Nephron (organoid): Measurements from ENCODE around the gene ADAMTS6.

Experiments used
- H3K27ac Mint-ChIP-seq, 3 experiments: 2 replicates each; pipeline ENCODE4 v1.8.0; 2020; ENCODE audit warnings: mixed read lengths in 3 of 3, mild to moderate bottlenecking in 2 of 3, moderate library complexity in 1 of 3
- H3K27me3 Mint-ChIP-seq: 2 replicates; pipeline ENCODE4 v1.8.0; 2021; ENCODE audit warnings: low read depth, mild to moderate bottlenecking, moderate library complexity, mixed read lengths
- H3K36me3 Mint-ChIP-seq: 2 replicates; pipeline ENCODE4 v1.8.0; 2020; ENCODE audit warnings: low read depth, mixed read lengths
- H3K4me1 Mint-ChIP-seq: 2 replicates; pipeline ENCODE4 v1.8.0; 2020; ENCODE audit warnings: mixed read lengths
- H3K4me3 Mint-ChIP-seq, 3 experiments: 2 replicates each; pipeline ENCODE4 v1.8.0; 2020; ENCODE audit warnings: mild to moderate bottlenecking in 3 of 3, mixed read lengths in 3 of 3, moderate library complexity in 2 of 3
- H3K9me3 Mint-ChIP-seq: 2 replicates; pipeline ENCODE4 v1.8.0; 2020; ENCODE audit warnings: mixed read lengths
- TF ChIP-seq, protein P1 (sequence below), 3 experiments: fragments of 200-600 bp; sonication (generic); IDR thresholded peaks; one replicate each; pipeline ENCODE4 v1.5.0; 2021; ENCODE audit warnings: antibody characterized with exemption in 3 of 3; ENCODE audit not compliant: unreplicated experiment in 3 of 3

ADAMTS6 gene, protein sequence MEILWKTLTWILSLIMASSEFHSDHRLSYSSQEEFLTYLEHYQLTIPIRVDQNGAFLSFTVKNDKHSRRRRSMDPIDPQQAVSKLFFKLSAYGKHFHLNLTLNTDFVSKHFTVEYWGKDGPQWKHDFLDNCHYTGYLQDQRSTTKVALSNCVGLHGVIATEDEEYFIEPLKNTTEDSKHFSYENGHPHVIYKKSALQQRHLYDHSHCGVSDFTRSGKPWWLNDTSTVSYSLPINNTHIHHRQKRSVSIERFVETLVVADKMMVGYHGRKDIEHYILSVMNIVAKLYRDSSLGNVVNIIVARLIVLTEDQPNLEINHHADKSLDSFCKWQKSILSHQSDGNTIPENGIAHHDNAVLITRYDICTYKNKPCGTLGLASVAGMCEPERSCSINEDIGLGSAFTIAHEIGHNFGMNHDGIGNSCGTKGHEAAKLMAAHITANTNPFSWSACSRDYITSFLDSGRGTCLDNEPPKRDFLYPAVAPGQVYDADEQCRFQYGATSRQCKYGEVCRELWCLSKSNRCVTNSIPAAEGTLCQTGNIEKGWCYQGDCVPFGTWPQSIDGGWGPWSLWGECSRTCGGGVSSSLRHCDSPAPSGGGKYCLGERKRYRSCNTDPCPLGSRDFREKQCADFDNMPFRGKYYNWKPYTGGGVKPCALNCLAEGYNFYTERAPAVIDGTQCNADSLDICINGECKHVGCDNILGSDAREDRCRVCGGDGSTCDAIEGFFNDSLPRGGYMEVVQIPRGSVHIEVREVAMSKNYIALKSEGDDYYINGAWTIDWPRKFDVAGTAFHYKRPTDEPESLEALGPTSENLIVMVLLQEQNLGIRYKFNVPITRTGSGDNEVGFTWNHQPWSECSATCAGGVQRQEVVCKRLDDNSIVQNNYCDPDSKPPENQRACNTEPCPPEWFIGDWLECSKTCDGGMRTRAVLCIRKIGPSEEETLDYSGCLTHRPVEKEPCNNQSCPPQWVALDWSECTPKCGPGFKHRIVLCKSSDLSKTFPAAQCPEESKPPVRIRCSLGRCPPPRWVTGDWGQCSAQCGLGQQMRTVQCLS (N-terminal part only)

DNA sequence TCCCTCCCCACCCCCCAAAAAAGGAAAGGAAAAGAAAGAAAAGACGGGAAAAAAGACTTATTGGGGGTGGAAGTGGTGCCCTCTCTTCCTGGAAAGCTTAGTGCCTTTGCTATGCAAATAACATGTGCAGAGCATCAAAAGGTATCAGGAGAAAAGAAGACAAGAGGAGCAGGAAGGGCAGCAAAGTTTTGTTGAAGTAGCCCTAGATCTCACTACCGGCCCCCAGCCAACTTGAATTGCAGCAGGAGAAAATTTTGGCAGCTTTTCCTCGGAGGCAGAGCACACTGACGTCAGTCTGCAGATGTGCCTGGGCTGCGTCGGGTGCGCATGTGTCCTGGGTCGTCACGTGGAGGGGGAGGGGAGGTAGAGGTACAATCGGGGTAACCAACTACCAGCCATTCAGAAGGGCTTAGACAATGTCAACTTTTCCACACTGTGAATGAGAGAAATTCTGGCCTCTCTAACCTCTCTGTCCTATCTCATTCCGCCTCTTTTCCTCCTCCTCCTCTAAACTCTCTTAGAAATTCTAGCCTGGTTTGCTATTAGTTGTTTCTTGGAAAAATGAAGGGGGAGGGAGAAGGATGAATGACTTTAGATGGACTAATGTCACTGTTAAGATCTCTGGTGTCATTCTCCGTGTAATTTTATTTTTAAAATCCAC lies at the start of gene ADAMTS6:
ADAMTS6 (minus strand) TSS at position 286 of the 661 bp plus-strand sequence. CDS start 8,247 bp downstream, outside the sequence.
- H3K4me3 Mint-ChIP-seq: no peak within 1 kb of the TSS
- no peaks in the 10 kb centered on the region for H3K27me3 Mint-ChIP-seq
- no peaks in the 10 kb centered on the region for H3K9me3 Mint-ChIP-seq
- peaks cover 18% of the 10 kb centered on the region for H3K4me1 Mint-ChIP-seq
- H3K27ac Mint-ChIP-seq: peak within 1 kb of the TSS in 1 of 3 experiments; percentile 95
- H3K36me3 Mint-ChIP-seq: no peaks in the 10 kb centered on the region
- TF ChIP-seq, protein P1, sequence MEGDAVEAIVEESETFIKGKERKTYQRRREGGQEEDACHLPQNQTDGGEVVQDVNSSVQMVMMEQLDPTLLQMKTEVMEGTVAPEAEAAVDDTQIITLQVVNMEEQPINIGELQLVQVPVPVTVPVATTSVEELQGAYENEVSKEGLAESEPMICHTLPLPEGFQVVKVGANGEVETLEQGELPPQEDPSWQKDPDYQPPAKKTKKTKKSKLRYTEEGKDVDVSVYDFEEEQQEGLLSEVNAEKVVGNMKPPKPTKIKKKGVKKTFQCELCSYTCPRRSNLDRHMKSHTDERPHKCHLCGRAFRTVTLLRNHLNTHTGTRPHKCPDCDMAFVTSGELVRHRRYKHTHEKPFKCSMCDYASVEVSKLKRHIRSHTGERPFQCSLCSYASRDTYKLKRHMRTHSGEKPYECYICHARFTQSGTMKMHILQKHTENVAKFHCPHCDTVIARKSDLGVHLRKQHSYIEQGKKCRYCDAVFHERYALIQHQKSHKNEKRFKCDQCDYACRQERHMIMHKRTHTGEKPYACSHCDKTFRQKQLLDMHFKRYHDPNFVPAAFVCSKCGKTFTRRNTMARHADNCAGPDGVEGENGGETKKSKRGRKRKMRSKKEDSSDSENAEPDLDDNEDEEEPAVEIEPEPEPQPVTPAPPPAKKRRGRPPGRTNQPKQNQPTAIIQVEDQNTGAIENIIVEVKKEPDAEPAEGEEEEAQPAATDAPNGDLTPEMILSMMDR (IDR thresholded peaks at IDR 0.05; ENCODE audit: unreplicated experiment in 3 of 3): no peak

DNA sequence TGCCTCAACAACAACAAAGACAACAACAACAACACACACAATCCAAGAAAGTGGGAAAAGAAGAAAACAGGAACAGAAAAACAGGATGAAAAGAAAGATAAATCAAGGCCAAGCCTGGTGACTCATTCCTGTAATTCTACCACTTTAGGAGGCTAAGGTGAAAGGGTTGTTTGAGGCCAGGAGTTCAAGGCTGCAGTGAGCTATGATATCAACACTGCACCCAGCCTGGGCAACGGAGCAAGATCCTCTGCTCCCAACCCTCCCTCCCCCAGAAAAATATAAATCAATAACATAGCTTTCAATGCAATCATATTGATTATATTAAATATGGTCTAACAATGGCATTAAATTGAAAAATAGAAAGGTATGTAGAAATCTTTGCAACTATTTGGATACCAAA lies 49.2 kb upstream of the ADAMTS6 start:
- H3K4me1 Mint-ChIP-seq: no peaks in the 10 kb centered on the region
- peaks cover 6% of the 10 kb centered on the region for H3K36me3 Mint-ChIP-seq
- H3K4me3 Mint-ChIP-seq: no peak overlapping the region
- TF ChIP-seq, protein P1 (IDR thresholded peaks at IDR 0.05; ENCODE audit: unreplicated experiment in 3 of 3): no peak
- H3K9me3 Mint-ChIP-seq: no peaks in the 10 kb centered on the region
- H3K27ac Mint-ChIP-seq: no peak overlapping the region
- no peaks in the 10 kb centered on the region for H3K27me3 Mint-ChIP-seq

DNA sequence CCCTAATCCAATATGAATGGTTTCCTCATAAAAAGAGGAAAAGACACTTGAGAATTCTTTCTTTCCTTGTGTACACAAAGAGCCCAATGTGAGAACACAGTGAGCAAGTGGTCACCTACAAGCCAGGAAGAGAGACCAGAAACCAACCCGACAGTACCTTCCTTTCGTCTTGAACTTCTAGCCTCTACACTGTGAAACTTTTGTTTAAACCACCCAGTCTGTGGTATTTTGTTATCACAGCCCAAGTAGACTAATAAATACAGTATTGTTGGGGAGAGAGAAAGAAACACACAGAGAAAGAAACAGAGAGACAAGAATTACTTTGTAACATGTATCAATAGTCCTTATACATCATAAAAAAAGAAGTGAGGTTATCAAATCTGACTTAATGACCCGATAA lies 44.0 kb upstream of the ADAMTS6 start:
- H3K36me3 Mint-ChIP-seq: peaks cover 9% of the 10 kb centered on the region
- H3K27ac Mint-ChIP-seq: no peak overlapping the region
- H3K27me3 Mint-ChIP-seq: no peaks in the 10 kb centered on the region
- no peak overlapping the region for H3K4me3 Mint-ChIP-seq
- no peaks in the 10 kb centered on the region for H3K9me3 Mint-ChIP-seq
- TF ChIP-seq, protein P1 (IDR thresholded peaks at IDR 0.05; ENCODE audit: unreplicated experiment in 3 of 3): no peak
- no peaks in the 10 kb centered on the region for H3K4me1 Mint-ChIP-seq

DNA sequence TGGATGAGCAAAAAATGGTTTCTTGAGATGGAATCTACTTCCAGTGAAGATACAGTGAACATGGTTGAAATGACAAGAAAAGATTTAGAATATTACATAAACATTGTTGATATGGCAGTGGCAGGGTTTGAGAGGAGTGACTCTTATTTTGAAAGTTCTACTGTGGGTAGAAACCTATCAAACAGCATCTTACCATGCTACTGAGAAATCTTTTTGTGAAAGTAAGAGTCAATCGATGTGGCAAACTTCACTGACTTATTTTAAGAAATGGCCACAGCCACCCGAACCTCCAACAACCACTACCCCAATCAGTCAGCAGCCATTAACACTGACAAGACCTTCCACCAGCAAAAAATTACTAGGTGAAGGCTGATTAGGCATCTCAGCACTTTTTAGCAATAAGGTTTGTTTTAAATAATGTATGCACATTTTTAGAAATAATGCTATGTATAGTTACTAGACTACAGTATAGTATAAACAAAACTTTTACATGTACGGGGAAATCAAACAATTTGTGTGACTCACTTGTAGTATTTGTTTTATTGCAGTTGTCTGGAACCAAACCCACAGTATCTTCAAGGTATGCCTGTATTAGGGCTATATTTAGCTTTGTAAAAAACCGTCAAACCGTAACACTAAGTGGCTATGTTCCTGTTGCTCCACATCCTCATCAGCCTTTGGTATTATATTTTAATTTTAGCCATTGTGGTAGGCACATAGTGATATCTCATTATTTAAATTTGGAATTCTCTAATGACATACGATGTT lies 30.6 kb upstream of the ADAMTS6 start:
- Mint-ChIP-seq H3K36me3 (peaks cover 8% of the 10 kb centered on the region), H3K27ac (no peak overlapping the region), H3K27me3 (no peaks in the 10 kb centered on the region), H3K4me1 (no peaks in the 10 kb centered on the region), H3K4me3 (no peak overlapping the region), H3K9me3 (no peaks in the 10 kb centered on the region)
- TF ChIP-seq, protein P1 (IDR thresholded peaks at IDR 0.05; ENCODE audit: unreplicated experiment in 3 of 3): no peak

DNA sequence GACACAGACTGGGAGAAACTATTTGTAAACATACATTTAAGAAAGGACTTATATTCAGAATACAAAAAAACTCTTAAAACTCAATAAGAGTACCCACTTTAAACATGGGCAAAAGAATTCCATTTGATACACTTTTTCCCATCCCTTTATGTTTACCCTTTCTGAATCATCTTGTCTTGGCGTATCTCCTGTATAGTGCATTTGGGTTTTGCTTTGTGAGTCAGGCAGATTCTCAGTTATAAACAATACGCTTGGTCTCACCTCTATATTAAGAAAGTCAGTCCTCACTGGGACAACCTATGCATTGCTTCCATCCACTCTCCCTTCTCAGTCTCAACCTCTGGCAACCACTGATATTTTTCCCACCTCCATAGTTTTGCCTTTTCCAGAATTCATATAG lies 27.3 kb upstream of the ADAMTS6 start:
- TF ChIP-seq, protein P1 (IDR thresholded peaks at IDR 0.05; ENCODE audit: unreplicated experiment in 3 of 3): no peak
- Mint-ChIP-seq H3K36me3 (no peaks in the 10 kb centered on the region), H3K27ac (no peak overlapping the region), H3K9me3 (no peaks in the 10 kb centered on the region), H3K4me3 (no peak overlapping the region), H3K4me1 (no peaks in the 10 kb centered on the region), H3K27me3 (no peaks in the 10 kb centered on the region)
